Endodermal cell (in vitro differentiated cells): ENCODE measurements around the gene CADM1. TPM values are rescaled to one million over a fixed set of nuclear protein-coding genes. Genes with fewer than 3 reads are reported as not detected.

Experiments used
- DNase-seq: peaks from one replicate; pipeline ENCODE4 v3.0.0-alpha.2; 2017
- H3K27ac ChIP-seq: 2 replicates; pipeline ENCODE4 v1.5.1; 2013; ENCODE audit warnings: mild to moderate bottlenecking, low read depth, low read length, moderate library complexity
- H3K27me3 ChIP-seq: 2 replicates; pipeline ENCODE4 v1.6.1; 2013; ENCODE audit warnings: mild to moderate bottlenecking, low read length, moderate library complexity; ENCODE audit not compliant: insufficient read depth, control insufficient read depth, poor library complexity, severe bottlenecking
- H3K36me3 ChIP-seq: 2 replicates; pipeline ENCODE4 v1.7.0; 2013; ENCODE audit warnings: mild to moderate bottlenecking, low read length, moderate library complexity; ENCODE audit not compliant: control insufficient read depth, insufficient read depth
- H3K4me1 ChIP-seq: one replicate; pipeline ENCODE4 v1.7.0; 2013; ENCODE audit warnings: low read length; ENCODE audit not compliant: control insufficient read depth, insufficient read depth
- H3K4me3 ChIP-seq: 2 replicates; pipeline ENCODE4 v1.5.1; 2013; ENCODE audit warnings: mild to moderate bottlenecking, low read length, moderate library complexity
- H3K9ac ChIP-seq: 2 replicates; pipeline ENCODE4 v1.6.1; 2013; ENCODE audit warnings: mild to moderate bottlenecking, low read length, moderate library complexity; ENCODE audit not compliant: poor library complexity, severe bottlenecking; ENCODE audit errors: extremely low read depth
- H3K9me3 ChIP-seq: 2 replicates; pipeline ENCODE4 v1.6.1; 2013; ENCODE audit warnings: mild to moderate bottlenecking, low read length, moderate library complexity; ENCODE audit not compliant: control insufficient read depth
- H3K27ac Mint-ChIP-seq: 2 replicates; pipeline ENCODE4 v1.8.0; 2020; ENCODE audit warnings: mixed read lengths
- H3K27me3 Mint-ChIP-seq: 2 replicates; pipeline ENCODE4 v1.8.0; 2021; ENCODE audit warnings: mild to moderate bottlenecking, mixed read lengths; ENCODE audit not compliant: insufficient read depth
- H3K36me3 Mint-ChIP-seq: 2 replicates; pipeline ENCODE4 v1.8.0; 2020; ENCODE audit warnings: low read depth, mixed read lengths
- H3K4me1 Mint-ChIP-seq: 2 replicates; pipeline ENCODE4 v1.8.0; 2020; ENCODE audit warnings: mixed read lengths
- H3K4me3 Mint-ChIP-seq: 2 replicates; pipeline ENCODE4 v1.8.0; 2020; ENCODE audit warnings: mild to moderate bottlenecking, moderate library complexity, mixed read lengths
- H3K9me3 Mint-ChIP-seq: 2 replicates; pipeline ENCODE4 v1.8.0; 2020; ENCODE audit warnings: mild to moderate bottlenecking, mixed read lengths
- WGBS, 2 experiments: methylation state at CpG; one replicate each; pipeline versions ENCODE4 v1.1.5 to v1.1.7; 2013; ENCODE audit warnings: missing lambda C conversion rate in 2 of 2, mixed read lengths in 1 of 2; ENCODE audit not compliant: insufficient coverage in 1 of 2, insufficient read length in 1 of 2; 5-methylcytosine and 5-hydroxymethylcytosine counted together
- total RNA-seq, 2 donors: library from RNA; stranded (reverse); fragmentation: NEBNext Ultra II Directional in 1 of 2; extraction: Animal tissue kit (Norgen Biotek cat#: 25700) in 1 of 2; gene quantifications; 2 replicates in 1 of 2; 3 replicates in 1 of 2; pipeline ENCODE4 v1.2.1, GENCODE V29; 2021
- TF ChIP-seq, protein P1 (sequence below): fragments of 200-600 bp; sonication (generic); conservative IDR thresholded peaks from 2 replicates; pipeline ENCODE4 v1.5.0; 2021; ENCODE audit warnings: antibody characterized with exemption, mild to moderate bottlenecking

CADM1 gene
- total RNA-seq, 2 donors from 2014 or later = 76.3 to 88.2 TPM

DNA sequence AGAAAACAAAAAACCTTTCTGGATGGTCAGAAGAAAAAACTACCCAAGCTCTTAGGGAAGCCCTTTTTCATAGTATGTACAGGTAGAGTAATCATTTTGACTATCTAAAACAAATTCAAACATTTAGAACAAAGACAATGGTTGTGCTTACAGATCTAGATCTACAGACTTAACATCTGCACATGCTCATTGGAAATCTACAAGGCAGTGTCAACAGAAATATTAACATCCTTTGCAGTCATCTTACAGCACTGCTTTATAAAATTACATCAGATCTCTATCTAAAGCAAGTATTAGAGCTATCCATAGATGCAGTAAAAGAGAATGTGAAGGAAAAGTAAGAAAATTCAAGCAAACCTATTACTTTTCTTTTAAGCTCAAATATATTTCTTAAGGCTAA lies 110.3 kb downstream of the CADM1 start:
- H3K9me3 ChIP-seq = no peaks in the 10 kb centered on the region
- no peaks in the 10 kb centered on the region for H3K36me3 ChIP-seq
- no peak overlapping the region for H3K27ac Mint-ChIP-seq
- TF ChIP-seq, protein P1, sequence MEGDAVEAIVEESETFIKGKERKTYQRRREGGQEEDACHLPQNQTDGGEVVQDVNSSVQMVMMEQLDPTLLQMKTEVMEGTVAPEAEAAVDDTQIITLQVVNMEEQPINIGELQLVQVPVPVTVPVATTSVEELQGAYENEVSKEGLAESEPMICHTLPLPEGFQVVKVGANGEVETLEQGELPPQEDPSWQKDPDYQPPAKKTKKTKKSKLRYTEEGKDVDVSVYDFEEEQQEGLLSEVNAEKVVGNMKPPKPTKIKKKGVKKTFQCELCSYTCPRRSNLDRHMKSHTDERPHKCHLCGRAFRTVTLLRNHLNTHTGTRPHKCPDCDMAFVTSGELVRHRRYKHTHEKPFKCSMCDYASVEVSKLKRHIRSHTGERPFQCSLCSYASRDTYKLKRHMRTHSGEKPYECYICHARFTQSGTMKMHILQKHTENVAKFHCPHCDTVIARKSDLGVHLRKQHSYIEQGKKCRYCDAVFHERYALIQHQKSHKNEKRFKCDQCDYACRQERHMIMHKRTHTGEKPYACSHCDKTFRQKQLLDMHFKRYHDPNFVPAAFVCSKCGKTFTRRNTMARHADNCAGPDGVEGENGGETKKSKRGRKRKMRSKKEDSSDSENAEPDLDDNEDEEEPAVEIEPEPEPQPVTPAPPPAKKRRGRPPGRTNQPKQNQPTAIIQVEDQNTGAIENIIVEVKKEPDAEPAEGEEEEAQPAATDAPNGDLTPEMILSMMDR = no peak
- H3K4me1 Mint-ChIP-seq = peaks cover 17% of the 10 kb centered on the region
- no peaks in the 10 kb centered on the region for H3K4me1 ChIP-seq
- no peak overlapping the region for H3K27ac ChIP-seq
- no peak overlapping the region for H3K4me3 Mint-ChIP-seq
- peaks cover 11% of the 10 kb centered on the region for H3K27me3 ChIP-seq
- peaks cover 16% of the 10 kb centered on the region for H3K36me3 Mint-ChIP-seq
- DNase-seq = no peak
- H3K27me3 Mint-ChIP-seq = peaks cover 79% of the 10 kb centered on the region
- H3K9me3 Mint-ChIP-seq = no peaks in the 10 kb centered on the region
- H3K9ac ChIP-seq = no peak overlapping the region
- H3K4me3 ChIP-seq = no peak overlapping the region

DNA sequence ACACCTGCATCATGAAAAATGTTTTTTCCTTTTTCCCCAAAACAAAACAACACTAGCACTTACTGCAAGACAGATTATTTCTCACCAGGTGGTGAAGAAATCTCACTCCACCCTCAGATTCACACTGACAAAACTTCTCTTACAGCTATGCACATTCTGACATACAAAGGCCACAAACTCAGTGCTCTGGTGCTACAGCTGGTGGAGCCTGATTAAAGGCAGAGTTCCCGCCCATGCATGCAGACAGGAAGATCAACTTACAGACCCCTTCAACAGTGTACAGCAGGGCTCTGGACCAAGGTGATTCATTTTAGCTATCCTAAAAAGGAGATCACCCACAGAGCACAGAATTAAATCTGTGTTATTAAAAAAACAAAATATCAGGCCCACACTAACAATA lies 112.6 kb downstream of the CADM1 start:
- 19 to 20% methylated on average over 1 of the region's 1 CpG for WGBS, 2 experiments
- Histone ChIP-seq H3K36me3 (no peaks in the 10 kb centered on the region), H3K27ac (peak overlapping the region; percentile 52), H3K4me1 (no peaks in the 10 kb centered on the region), H3K4me3 (no peak overlapping the region), H3K9me3 (no peaks in the 10 kb centered on the region), H3K27me3 (peaks cover 18% of the 10 kb centered on the region), H3K9ac (no peak overlapping the region)
- DNase-seq = peak; percentile 50
- H3K27ac Mint-ChIP-seq = no peak overlapping the region
- TF ChIP-seq, protein P1 = no peak
- H3K4me1 Mint-ChIP-seq = peaks cover 19% of the 10 kb centered on the region
- no peak overlapping the region for H3K4me3 Mint-ChIP-seq
- H3K27me3 Mint-ChIP-seq = peaks cover 91% of the 10 kb centered on the region
- no peaks in the 10 kb centered on the region for H3K9me3 Mint-ChIP-seq
- H3K36me3 Mint-ChIP-seq = no peaks in the 10 kb centered on the region

GRCh38 chr11:115391160-115391559 lies 113.1 kb downstream of the CADM1 start:
- peaks cover 94% of the 10 kb centered on the region for H3K27me3 Mint-ChIP-seq
- Histone ChIP-seq H3K4me1 (no peaks in the 10 kb centered on the region), H3K9ac (no peak overlapping the region), H3K27ac (peak overlapping the region; percentile 52), H3K36me3 (no peaks in the 10 kb centered on the region), H3K27me3 (peaks cover 18% of the 10 kb centered on the region), H3K9me3 (no peaks in the 10 kb centered on the region), H3K4me3 (no peak overlapping the region)
- H3K4me1 Mint-ChIP-seq = peaks cover 22% of the 10 kb centered on the region
- no peaks in the 10 kb centered on the region for H3K36me3 Mint-ChIP-seq
- DNase-seq = no peak
- no peak overlapping the region for H3K27ac Mint-ChIP-seq
- TF ChIP-seq, protein P1 = no peak
- H3K9me3 Mint-ChIP-seq = no peaks in the 10 kb centered on the region
- WGBS, 2 experiments = 0 to 21% methylated on average over 1 to 3 of the region's 3 CpGs
- no peak overlapping the region for H3K4me3 Mint-ChIP-seq
